HG03457 (cell line): ENCODE data around the gene TTF2.

Source experiments
- ATAC-seq: cut with Tn5 transposase; IDR thresholded peaks from one replicate; pipeline ENCODE4 v1.9.1; 2021; ENCODE audit warnings: moderate number of reproducible peaks; ENCODE audit not compliant: unreplicated experiment

TTF2 gene

DNA sequence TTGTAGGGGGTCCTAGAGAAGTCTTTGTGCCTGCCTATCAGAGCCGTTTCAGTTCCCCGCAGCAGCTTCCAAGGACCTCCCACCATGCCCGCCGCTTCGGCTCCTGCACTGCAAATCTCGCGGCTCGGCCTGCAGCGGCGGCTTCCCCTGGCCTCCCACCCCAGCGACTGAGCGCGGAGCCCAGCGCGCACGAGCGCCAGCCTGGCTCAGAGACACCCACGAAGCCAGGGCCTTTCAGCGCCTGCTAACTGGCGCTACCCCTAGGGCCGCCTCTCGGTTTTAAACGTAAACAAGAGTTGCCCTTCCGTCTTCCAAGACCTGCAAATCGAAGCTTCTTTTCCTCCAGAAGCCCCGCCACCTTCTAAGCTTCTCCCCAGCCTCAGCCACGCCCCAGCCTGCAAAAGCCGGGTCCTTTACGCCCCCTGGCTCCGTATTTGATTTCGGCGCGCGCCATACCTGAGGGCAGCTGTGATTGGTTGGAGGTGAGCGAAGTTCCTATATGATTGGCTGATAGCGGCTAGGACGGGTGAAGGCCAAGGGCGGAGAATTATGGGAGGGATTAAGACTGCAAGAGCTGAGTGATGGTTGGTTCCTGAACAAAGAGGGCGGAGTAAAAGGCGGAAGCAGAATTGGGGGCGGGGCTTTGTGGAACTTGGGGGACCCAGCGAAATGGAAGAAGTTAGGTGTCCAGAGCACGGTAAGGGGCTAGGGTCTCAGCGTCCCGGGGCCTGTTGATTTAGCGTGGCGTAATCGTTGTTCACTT is at the start of gene TTF2:
TTF2 (plus strand) TSS at position 649 of the 763 bp plus-strand sequence; CDS start at position 670, 21 bp downstream.
- ATAC-seq = peak; percentile 93

DNA sequence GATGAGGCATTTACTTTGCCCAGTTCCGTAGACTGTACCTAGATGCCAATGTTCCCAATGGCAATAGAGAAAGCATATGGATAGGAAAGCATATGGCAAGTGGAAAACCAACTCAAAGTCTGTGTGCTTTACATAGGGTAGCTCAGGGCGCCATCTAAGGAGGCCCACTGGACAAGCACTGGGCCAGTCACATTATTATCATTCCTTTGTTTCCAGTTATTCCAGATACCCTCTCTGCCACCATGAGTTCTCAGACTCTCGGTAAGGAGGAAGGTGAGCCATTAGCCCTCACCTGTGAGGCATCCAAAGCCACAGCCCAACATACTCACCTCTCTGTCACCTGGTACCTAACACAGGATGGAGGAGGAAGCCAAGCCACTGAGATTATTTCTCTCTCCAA is 48.8 kb upstream of the TTF2 start:
- no peak for ATAC-seq

DNA sequence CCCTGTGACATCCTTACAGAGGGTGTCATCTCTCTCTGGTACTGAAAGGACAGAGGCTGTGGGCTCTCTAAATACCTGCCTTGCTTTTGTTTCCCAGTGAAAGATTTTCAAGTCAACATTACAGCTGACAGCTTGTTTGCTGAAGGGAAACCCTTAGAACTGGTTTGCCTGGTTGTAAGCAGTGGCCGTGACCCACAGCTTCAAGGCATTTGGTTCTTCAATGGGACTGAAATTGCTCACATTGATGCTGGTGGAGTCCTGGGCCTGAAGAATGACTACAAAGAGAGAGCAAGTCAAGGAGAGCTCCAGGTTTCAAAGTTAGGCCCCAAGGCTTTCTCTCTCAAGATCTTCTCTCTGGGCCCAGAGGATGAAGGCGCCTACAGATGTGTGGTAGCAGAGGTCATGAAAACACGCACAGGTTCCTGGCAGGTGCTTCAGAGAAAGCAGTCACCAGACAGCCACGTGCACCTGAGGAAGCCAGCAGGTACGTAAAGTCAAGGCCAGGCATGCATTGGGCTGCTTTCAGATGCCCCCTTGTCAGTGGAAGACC is 46.7 kb upstream of the TTF2 start:
- no peak for ATAC-seq

GRCh38 chr1:117014209-117014608 is 45.9 kb upstream of the TTF2 start:
- no peak for ATAC-seq

- no peak for ATAC-seq
These were observed 44.4 kb upstream of the TTF2 start for GRCh38 chr1:117015724-117016123.

- ATAC-seq = no peak
These were observed 43.1 kb upstream of the TTF2 start for GRCh38 chr1:117017062-117017461.

- ATAC-seq = no peak
These were observed 42.5 kb upstream of the TTF2 start for GRCh38 chr1:117017648-117018047.

DNA sequence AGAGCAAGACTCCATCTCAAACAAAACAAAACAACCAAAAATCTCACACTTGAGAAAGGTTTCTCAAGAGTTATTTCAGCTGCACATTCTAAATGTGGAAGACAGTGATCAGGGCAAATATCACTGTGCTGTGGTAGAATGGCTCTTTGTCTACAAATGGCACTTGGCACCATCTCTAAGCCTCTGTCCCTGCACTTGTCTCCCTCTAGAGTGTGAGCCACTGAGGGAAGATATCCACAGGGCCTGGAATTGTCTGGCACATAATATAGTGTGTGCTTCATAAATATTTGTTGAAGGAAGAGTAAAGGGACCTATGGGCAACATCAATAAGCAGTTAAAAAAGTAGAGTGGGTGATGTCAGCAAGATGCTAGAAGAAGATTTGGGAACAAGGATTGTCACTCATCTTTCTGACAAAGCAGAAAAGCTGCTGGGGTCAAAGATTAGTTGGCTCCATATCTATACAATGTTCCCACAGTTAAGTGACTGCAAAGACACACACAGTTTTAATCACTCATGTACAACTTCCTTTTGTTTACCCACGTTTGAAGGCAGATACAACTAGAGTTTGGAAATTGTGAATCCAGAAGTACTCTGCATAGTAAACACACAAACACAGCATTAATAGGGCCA is 39.5 kb upstream of the TTF2 start:
- ATAC-seq = no peak

DNA sequence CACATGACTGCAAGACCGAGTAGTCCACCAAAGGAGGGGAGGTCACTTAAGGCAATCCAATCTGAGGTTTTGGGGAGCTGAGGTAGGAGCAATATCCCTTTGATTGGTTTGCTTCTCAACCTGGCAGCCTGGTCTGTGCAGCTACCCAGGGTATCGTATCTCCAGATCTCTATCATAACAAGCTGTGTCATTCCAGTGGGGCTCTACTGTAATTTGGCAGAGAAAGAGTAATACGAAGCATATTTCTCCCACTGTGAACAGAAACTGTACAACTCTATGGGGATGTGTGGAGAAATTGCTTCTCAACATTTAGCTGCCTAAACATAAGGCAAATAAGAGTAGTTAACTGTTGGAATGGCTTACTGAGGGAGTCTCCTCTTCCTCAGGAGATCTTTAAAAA is 38.0 kb upstream of the TTF2 start:
- ATAC-seq = no peak

DNA sequence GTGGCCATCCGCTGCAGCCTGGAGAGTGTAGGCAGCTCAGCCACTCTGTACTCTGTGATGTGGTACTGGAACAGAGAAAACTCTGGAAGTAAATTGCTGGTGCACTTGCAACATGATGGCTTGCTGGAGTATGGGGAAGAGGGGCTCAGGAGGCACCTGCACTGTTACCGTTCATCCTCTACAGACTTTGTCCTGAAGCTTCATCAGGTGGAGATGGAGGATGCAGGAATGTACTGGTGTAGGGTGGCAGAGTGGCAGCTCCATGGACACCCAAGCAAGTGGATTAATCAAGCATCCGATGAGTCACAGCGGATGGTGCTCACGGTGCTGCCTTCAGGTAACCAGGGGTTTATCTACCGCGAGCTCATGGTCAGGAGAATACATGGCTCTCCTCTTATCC is 34.6 kb upstream of the TTF2 start:
- ATAC-seq = no peak

DNA sequence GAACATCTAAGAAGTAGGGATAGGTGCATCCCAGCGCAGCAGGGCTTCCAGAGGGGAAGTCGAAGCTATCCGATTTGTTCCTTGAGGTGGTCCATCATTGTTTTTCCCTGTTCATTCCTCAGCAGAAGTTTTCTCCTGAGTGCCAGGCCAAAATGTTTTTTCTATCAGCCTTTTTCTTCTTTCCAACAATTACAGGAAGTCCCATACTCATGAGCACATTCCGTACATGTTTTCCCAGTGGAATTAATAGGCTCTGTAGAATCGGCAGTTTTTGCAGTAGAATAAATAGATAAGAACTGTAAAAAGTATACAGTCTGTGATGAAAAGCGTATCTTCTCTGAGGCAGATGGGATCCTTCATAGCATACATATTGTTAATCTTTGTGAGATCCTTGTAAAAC is 33.8 kb upstream of the TTF2 start:
- no peak for ATAC-seq

GRCh38 chr1:117029685-117030084 is 30.4 kb upstream of the TTF2 start:
- ATAC-seq = no peak

DNA sequence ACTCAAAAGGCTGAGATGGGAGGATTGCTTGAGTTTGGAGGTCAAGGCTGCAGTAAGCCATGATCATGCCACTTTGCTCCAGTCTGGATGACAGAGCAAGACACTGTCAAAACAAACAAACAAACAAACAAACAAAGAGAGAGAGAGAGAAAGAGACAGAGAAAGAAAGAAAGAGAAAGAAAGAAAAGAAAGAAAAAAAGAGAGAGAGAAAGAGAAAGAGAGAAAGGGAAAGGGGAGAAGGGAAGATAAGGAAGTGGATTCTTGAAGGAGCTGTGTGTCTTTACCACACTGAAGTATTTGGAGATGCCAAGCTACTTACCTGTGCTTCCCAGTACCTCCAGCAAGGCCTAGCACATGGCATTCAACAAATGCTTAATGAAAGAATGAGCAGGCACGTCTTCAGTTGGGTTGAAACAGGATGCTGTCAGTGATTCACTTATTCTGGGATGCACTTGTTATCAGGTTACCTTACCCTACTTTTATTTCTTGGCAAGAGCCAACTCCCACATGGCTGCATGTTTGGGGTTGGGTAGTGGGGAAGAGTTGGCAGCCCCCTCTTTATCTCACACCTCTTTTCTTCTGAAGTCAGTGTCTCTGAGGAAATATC is 29.8 kb upstream of the TTF2 start:
- no peak for ATAC-seq

DNA sequence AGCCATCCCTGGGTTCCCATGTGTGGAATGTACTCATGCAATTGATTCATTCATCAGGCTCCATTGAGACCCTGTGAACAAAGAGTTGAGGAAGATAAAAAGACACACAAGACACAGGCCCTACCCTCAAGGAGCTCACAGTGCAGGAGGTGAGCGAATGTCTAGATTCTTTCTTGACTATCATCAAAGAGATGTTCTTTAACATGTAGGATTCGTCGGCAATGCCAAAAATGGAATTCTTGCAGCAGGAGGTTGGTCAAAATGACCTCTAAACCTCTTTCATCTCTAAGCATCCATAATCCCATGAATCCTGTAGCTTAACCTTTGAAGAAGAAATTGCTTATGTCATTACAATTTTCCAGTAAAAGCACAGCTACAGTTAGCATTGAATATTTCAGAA is 27.9 kb upstream of the TTF2 start:
- no peak for ATAC-seq

DNA sequence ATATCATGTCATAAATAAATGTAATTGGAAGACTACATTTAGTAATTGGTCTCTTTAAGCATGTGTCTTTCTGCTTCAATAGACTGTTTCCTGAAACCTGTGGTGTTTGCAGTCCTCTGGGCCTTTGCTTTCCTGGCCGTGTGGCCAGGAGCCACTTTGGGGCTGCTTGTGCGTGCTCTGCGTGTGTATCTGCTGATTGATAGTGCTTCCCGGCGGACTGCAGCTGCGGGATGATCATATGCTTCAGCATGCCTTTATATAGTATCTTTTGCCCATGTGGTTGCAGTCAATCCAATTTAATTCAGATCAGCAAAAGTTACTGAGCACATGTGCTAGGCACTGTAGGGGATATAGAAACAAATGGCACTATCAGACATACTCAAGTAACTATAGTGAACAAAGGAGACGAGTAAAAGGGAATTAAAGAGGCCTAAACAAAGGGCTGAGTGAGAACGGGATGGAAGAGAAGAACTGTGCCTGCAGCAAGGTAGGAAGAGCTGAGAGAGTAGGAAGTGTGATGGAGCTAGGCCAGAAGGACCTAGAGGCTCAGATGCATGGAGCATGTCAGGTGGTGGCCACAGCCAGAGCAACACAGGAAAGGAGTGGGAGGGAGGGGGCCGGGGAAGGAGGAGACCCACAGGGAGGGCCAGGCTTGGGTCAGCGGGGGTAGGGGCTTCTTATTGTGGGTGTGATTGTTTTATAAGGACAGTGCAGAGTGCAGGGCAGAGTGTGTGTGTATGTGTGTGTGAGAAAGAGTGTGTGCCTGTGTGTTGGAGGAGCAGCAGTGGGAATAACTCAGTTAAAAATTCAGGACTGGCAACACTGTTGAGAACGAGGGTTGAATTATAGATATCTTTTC is 27.2 kb upstream of the TTF2 start:
- ATAC-seq = no peak

DNA sequence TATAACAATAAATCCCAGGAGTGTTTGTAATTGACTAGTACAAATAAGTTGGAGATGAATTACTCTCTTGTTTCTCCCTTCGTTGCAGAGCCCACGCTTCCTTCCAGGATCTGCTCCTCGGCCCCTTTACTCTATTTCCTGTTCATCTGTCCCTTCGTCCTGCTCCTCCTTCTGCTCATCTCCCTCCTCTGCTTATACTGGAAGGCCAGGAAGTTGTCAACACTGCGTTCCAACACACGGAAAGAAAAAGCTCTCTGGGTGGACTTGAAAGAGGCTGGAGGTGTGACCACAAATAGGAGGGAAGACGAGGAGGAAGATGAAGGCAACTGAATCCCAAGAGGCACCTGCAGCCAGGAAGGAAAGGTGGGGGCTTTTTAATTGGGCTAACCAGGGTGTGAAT is 26.4 kb upstream of the TTF2 start:
- no peak for ATAC-seq

GRCh38 chr1:117034791-117035290 is 25.3 kb upstream of the TTF2 start:
- ATAC-seq = no peak

GRCh38 chr1:117036018-117036461 is 24.1 kb upstream of the TTF2 start:
- no peak for ATAC-seq

DNA sequence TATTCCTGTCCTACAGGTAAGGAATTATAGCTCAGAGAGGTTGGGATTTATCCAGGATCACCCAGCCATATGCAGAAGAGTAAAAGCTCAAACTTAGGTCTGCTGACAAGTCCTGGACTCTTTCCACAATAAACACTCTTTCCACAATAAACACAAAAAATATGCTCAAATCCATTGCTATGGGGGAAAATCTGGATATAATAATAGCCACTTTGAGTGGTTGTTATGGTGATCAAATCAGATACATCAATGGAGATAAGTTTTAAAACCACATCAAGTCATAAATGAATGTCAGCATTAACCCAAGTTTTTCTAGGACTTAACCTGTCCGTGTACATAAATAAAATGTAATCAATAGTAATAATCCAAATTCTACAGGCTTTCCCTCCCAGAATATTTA is 22.3 kb upstream of the TTF2 start:
- ATAC-seq = no peak

GRCh38 chr1:117038236-117038635 is 21.9 kb upstream of the TTF2 start:
- ATAC-seq = no peak

DNA sequence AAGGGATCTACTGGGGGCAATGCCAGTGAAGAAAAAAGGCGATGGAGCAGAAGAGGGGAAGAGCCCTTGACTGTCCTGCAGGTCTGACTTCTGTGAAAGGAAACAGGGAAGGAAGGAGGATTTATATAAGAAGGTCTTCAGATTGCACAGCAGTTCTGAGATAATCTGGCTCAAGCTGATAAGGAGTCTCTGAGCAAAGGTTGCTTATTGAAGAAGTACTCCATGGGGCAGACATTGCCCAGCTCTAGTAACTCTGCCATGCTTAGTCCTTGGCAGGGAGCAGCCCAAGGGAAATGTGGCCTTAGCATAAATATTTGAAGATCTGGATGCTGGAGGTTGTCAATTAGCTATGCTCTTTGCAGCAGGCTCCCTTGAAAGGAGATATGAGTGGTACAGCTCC is 15.9 kb upstream of the TTF2 start:
- ATAC-seq = no peak
